SK-N-MC (cell line): ENCODE measurements around the gene ZNF765.
A peak's percentile ranks its signal among the peaks of the same experiment; 100 is the strongest.
"Not testable (repeated sequence)": the region's sequence is repeated elsewhere in the genome, so short reads cannot be mapped to it uniquely, and the experiment has no call there.

Source experiments
- DNase-seq: peaks from one replicate; pipeline ENCODE4 v3.0.0-alpha.2; 2011; ENCODE audit warnings: low read depth, low spot score
- H3K27ac ChIP-seq: fragments of 200-600 bp; sonication (generic); 2 replicates; pipeline ENCODE4 v1.5.1; 2016; ENCODE audit warnings: mixed run types
- H3K36me3 ChIP-seq: fragments of 200-600 bp; sonication (generic); 2 replicates; pipeline ENCODE4 v1.6.1; 2017; ENCODE audit warnings: antibody characterized with exemption, low read length, mixed read lengths; ENCODE audit not compliant: insufficient read depth
- H3K4me3 ChIP-seq: fragments of 200-600 bp; sonication (generic); 2 replicates; pipeline ENCODE4 v1.5.1; 2016
- H3K9ac ChIP-seq: fragments of 200-600 bp; sonication (generic); 2 replicates; pipeline ENCODE4 v1.8.0; 2017; ENCODE audit warnings: mixed run types, mixed read lengths; ENCODE audit not compliant: insufficient read length
- H3K9me3 ChIP-seq: fragments of 200-600 bp; sonication (generic); 2 replicates; pipeline ENCODE4 v1.6.1; 2017; ENCODE audit warnings: low read depth, mild to moderate bottlenecking, antibody characterized with exemption, low read length, moderate library complexity, mixed read lengths
- EZH2 ChIP-seq: fragments of 200-600 bp; sonication (generic); IDR thresholded peaks from one replicate; pipeline ENCODE4 v1.6.1; 2017; ENCODE audit warnings: antibody characterized with exemption
- FOXP2 ChIP-seq: optimal IDR thresholded peaks from 2 replicates; pipeline ENCODE3; 2011; ENCODE audit warnings: mild to moderate bottlenecking, moderate library complexity; ENCODE audit not compliant: insufficient read depth; ENCODE audit errors: extremely low read length, control extremely low read depth
- POLR2AphosphoS5 ChIP-seq: IDR thresholded peaks from 2 replicates; pipeline ENCODE4 v1.6.1; 2012; ENCODE audit warnings: mild to moderate bottlenecking, low read depth, low read length, borderline replicate concordance

The ZNF765 gene

GRCh38 chr19:53467485-53468262 is 72.7 kb downstream of the ZNF765 start, which contains the start of gene ZNF813:
Gene ZNF813 (plus strand): TSS chr19:53467733. CDS start chr19:53483823, 16,090 bp downstream.
- TF ChIP-seq EZH2 (no peak), POLR2AphosphoS5 (peak; percentile 84)
- peak within 1 kb of the TSS; percentile 84 for H3K4me3 ChIP-seq
- H3K36me3 ChIP-seq: peaks cover 8% of the 10 kb centered on the region; the same call in 1 of the 2 replicates
- peak; percentile 40 for DNase-seq
- no peaks in the 10 kb centered on the region; the same call in 1 of the 2 replicates for H3K9me3 ChIP-seq
- peak within 1 kb of the TSS; percentile 61; the same call in 1 of the 2 replicates for H3K27ac ChIP-seq
- H3K9ac ChIP-seq: peak within 1 kb of the TSS; percentile 88

- H3K9ac ChIP-seq, H3K9me3 ChIP-seq: not testable (repeated sequence)
- peak overlapping the region; percentile 84 for H3K4me3 ChIP-seq
These were observed 73.7 kb downstream of the ZNF765 start for GRCh38 chr19:53468628-53469027.

GRCh38 chr19:53471916-53472315 is 77.0 kb downstream of the ZNF765 start:
- TF ChIP-seq POLR2AphosphoS5 (no peak), EZH2 (no peak), FOXP2 (no peak)
- Histone ChIP-seq H3K27ac (no peak overlapping the region), H3K36me3 (peaks cover 16% of the 10 kb centered on the region; the same call in 1 of the 2 replicates), H3K9me3 (no peaks in the 10 kb centered on the region), H3K9ac (no peak overlapping the region), H3K4me3 (no peak overlapping the region)
- no peak for DNase-seq

More at GRCh38 chr19:53468628-53469027, 73.7 kb downstream of the ZNF765 start:
- not testable (repeated sequence) for H3K27ac ChIP-seq, DNase-seq, H3K36me3 ChIP-seq

- not testable (repeated sequence) for H3K9ac ChIP-seq, H3K27ac ChIP-seq, DNase-seq, H3K9me3 ChIP-seq, H3K4me3 ChIP-seq
- H3K36me3 ChIP-seq: peaks cover 26% of the 10 kb centered on the region
These were observed 79.9 kb downstream of the ZNF765 start for GRCh38 chr19:53474832-53475231.

GRCh38 chr19:53475470-53475869 is 80.5 kb downstream of the ZNF765 start:
- H3K36me3 ChIP-seq: peaks cover 26% of the 10 kb centered on the region
- not testable (repeated sequence) for H3K9ac ChIP-seq, H3K27ac ChIP-seq, H3K4me3 ChIP-seq, DNase-seq, H3K9me3 ChIP-seq
